ENCODE measurements around the gene APOA5. TPM values are rescaled to one million over a fixed set of nuclear protein-coding genes. Genes with fewer than 3 reads are reported as not detected.

APOA5 gene
- total and polyA plus RNA-seq, 2 of the 8 experiments (the other 6 are each of a cell fraction or from before 2014, with no cell fraction given), result 0.08 to 0.15 TPM

- no peak for TF ChIP-seq POLR2AphosphoS5 (IDR thresholded peaks at IDR 0.05; ENCODE audit: low read depth, low read length)
- TF ChIP-seq SP1 (IDR thresholded peaks at IDR 0.05; ENCODE audit: low read depth, low read length), result no peak
- TF ChIP-seq TBP (IDR thresholded peaks at IDR 0.05; ENCODE audit: low read depth, low read length), result no peak
- no peak for TF ChIP-seq ZNF274 (IDR thresholded peaks at IDR 0.05; ENCODE audit: borderline replicate concordance, extremely low read depth, low read length)
Measured at GRCh38 chr11:116771935-116772334, 19.7 kb downstream of the APOA5 start (continued).

Measured in H1 (cell line).